ENCODE data around the gene CYFIP1. TPM values are rescaled to one million over a fixed set of nuclear protein-coding genes. Genes with fewer than 3 reads are reported as not detected.

CYFIP1 gene
- total RNA-seq, 1 experiment from 2014 or later, result 112 TPM

DNA sequence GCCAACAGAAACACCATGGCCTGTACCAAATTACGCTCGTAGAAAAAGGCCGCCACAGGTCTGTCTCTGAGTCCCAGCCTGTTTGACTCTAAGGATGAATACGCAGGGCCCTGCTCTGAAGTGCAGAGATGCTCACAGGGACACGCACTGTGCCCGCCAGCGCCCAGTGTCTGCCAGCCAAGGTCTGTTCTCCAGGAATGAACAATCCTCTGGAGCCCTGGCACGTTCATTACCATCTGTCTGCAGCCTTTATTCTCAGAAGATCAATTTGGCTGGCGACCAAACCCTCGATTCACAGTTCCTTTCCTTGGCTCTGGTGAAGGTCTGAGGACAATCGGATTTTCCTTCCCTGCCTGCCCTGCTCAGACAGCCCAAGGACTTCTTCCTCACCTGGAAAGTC lies 75.4 kb downstream of the CYFIP1 start:
- Histone ChIP-seq H3K27me3 (replicated peaks; ENCODE audit: insufficient read depth, low read depth, low read length, poor library complexity) (no peaks in the 10 kb centered on the region), H3K27ac (ENCODE audit: low read depth, low read length, poor library complexity, severe bottlenecking) (no peak overlapping the region), H3K4me3 (ENCODE audit: low read depth, low read length, poor library complexity, severe bottlenecking) (no peak overlapping the region), H3K36me3 (ENCODE audit: insufficient read depth, low read length, poor library complexity, severe bottlenecking) (peaks cover 33% of the 10 kb centered on the region), H3K4me1 (ENCODE audit: insufficient read depth, low read length, poor library complexity, severe bottlenecking) (no peaks in the 10 kb centered on the region), H3K9me3 (ENCODE audit: low read depth, low read length, poor library complexity, severe bottlenecking) (no peaks in the 10 kb centered on the region)
- BruUV-seq (replicated peaks), result no TSS peak
- CTCF ChIA-PET, result no interaction called here
- no peak for TF ChIP-seq EZH2 (IDR thresholded peaks at IDR 0.05; ENCODE audit: borderline replicate concordance, low read depth, low read length, poor library complexity, severe bottlenecking)
- TF ChIP-seq, protein P1, sequence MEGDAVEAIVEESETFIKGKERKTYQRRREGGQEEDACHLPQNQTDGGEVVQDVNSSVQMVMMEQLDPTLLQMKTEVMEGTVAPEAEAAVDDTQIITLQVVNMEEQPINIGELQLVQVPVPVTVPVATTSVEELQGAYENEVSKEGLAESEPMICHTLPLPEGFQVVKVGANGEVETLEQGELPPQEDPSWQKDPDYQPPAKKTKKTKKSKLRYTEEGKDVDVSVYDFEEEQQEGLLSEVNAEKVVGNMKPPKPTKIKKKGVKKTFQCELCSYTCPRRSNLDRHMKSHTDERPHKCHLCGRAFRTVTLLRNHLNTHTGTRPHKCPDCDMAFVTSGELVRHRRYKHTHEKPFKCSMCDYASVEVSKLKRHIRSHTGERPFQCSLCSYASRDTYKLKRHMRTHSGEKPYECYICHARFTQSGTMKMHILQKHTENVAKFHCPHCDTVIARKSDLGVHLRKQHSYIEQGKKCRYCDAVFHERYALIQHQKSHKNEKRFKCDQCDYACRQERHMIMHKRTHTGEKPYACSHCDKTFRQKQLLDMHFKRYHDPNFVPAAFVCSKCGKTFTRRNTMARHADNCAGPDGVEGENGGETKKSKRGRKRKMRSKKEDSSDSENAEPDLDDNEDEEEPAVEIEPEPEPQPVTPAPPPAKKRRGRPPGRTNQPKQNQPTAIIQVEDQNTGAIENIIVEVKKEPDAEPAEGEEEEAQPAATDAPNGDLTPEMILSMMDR (conservative IDR thresholded peaks at IDR 0.05; ENCODE audit: low read depth, low read length), result no peak
- DNase-seq (ENCODE audit: low spot score), result no peak
- POLR2A ChIA-PET (ENCODE audit: low non-redundant PET), result no interaction called here
- intact Hi-C loops (cut with micrococcal nuclease; ENCODE audit: unreplicated experiment), result loop anchor here (5.0 kb wide), 1 partner anchor 32 kb away; no protein-coding TSS in a partner anchor

DNA sequence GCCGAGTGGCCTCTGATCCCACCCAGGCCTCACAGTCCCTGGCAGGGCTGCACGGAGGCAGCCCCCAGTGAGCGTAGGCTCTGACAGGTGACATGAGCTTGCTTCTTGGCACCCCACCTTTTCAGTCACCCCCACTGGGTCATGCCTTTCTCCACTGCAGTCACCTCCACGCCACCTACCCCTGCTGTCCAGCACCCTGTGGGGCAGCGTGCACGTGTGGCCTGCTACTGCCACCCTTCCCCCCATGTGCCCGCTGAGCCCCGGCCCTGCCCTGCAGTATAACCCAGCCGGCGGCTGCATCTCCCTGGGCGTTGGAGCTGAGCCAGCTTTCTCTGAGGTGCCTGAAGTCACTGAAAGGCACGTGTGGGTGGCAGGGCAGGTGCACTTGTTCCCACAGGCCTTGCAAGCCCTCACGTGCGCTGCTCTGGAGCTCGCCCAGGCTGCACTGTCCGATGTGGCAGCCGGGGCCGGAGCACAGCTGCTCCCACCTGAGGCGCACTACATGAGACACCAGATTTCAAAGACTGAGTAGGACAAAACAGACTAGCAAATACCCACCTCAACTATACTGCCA lies 76.1 kb downstream of the CYFIP1 start:
- ChIA-PET CTCF (no interaction called here), POLR2A (ENCODE audit: low non-redundant PET) (no interaction called here)
- intact Hi-C loops (cut with micrococcal nuclease; ENCODE audit: unreplicated experiment), result no loop called here
- Histone ChIP-seq H3K9me3 (ENCODE audit: low read depth, low read length, poor library complexity, severe bottlenecking) (no peaks in the 10 kb centered on the region), H3K4me3 (ENCODE audit: low read depth, low read length, poor library complexity, severe bottlenecking) (no peak overlapping the region), H3K27ac (ENCODE audit: low read depth, low read length, poor library complexity, severe bottlenecking) (no peak overlapping the region), H3K4me1 (ENCODE audit: insufficient read depth, low read length, poor library complexity, severe bottlenecking) (no peaks in the 10 kb centered on the region), H3K36me3 (ENCODE audit: insufficient read depth, low read length, poor library complexity, severe bottlenecking) (peaks cover 26% of the 10 kb centered on the region), H3K27me3 (replicated peaks; ENCODE audit: insufficient read depth, low read depth, low read length, poor library complexity) (no peaks in the 10 kb centered on the region)
- no peak for TF ChIP-seq EZH2 (IDR thresholded peaks at IDR 0.05; ENCODE audit: borderline replicate concordance, low read depth, low read length, poor library complexity, severe bottlenecking)
- TF ChIP-seq, protein P1 (conservative IDR thresholded peaks at IDR 0.05; ENCODE audit: low read depth, low read length), result no peak
- no peak for DNase-seq (ENCODE audit: low spot score)
- BruUV-seq (replicated peaks), result no TSS peak

DNA sequence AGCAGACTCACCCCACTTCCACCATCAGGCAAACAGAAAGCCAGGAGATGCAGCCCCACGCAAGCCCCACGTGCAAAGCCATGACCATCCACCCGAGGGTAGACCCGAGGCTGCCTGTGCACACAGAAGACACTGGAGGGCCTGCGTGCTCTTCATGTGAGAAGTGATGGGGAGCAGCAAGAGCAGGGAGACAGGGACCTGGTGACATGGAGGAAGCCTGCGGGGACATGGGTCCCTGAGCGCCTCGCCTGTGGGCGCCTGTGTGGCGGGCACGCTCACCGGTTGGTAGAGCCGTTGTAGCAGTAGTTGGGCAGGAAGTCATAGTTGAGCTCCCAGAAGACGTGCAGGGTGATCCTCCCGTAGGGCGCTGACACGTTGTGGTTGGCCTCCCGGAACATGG lies 76.7 kb downstream of the CYFIP1 start:
- H3K9me3 ChIP-seq (ENCODE audit: low read depth, low read length, poor library complexity, severe bottlenecking), result no peaks in the 10 kb centered on the region
- H3K27me3 ChIP-seq (replicated peaks; ENCODE audit: insufficient read depth, low read depth, low read length, poor library complexity), result no peaks in the 10 kb centered on the region
- H3K4me1 ChIP-seq (ENCODE audit: insufficient read depth, low read length, poor library complexity, severe bottlenecking), result no peaks in the 10 kb centered on the region
- CTCF ChIA-PET, result no interaction called here
- no peak overlapping the region for H3K27ac ChIP-seq (ENCODE audit: low read depth, low read length, poor library complexity, severe bottlenecking)
- peaks cover 21% of the 10 kb centered on the region for H3K36me3 ChIP-seq (ENCODE audit: insufficient read depth, low read length, poor library complexity, severe bottlenecking)
- no peak for TF ChIP-seq EZH2 (IDR thresholded peaks at IDR 0.05; ENCODE audit: borderline replicate concordance, low read depth, low read length, poor library complexity, severe bottlenecking)
- TF ChIP-seq, protein P1 (conservative IDR thresholded peaks at IDR 0.05; ENCODE audit: low read depth, low read length), result no peak
- no TSS peak for BruUV-seq (replicated peaks)
- H3K4me3 ChIP-seq (ENCODE audit: low read depth, low read length, poor library complexity, severe bottlenecking), result no peak overlapping the region
- POLR2A ChIA-PET (ENCODE audit: low non-redundant PET), result no interaction called here
- intact Hi-C loops (cut with micrococcal nuclease; ENCODE audit: unreplicated experiment), result no loop called here
- no peak for DNase-seq (ENCODE audit: low spot score)
